Esophagus muscularis mucosa (tissue), 4 donors: ENCODE measurements around the gene SDK2. TPM values are rescaled to one million over a fixed set of nuclear protein-coding genes. Genes with fewer than 3 reads are reported as not detected.

ENCODE experiments used
- DNase-seq: peaks from one replicate; pipeline ENCODE4 v3.0.0-alpha.2; 2017; ENCODE audit errors: extremely low spot score
- H3K27ac ChIP-seq, 4 donors: fragments of 200-600 bp; sonication (generic); replicated peaks in 1 of 4; 1 replicate in 3 of 4; 2 replicates in 1 of 4; pipeline ENCODE4 v1.5.1; 2016 to 2019; ENCODE audit warnings: mild to moderate bottlenecking in 1 of 4
- H3K27me3 ChIP-seq, 4 donors: fragments of 200-600 bp; sonication (generic); one replicate each; pipeline versions ENCODE4 v1.5.1 to v1.6.0; 2016 to 2019
- H3K36me3 ChIP-seq, 4 donors: fragments of 200-600 bp; sonication (generic); one replicate each; pipeline ENCODE4 v1.5.1; 2016 to 2019
- H3K4me1 ChIP-seq, 4 donors: fragments of 200-600 bp; sonication (generic); one replicate each; pipeline ENCODE4 v1.5.1; 2016 to 2019
- H3K4me3 ChIP-seq, 4 donors: fragments of 200-600 bp; sonication (generic); 1 replicate in 2 of 4; 2 replicates in 2 of 4; pipeline ENCODE4 v1.5.1; 2016 to 2019; ENCODE audit warnings: mild to moderate bottlenecking in 4 of 4, moderate library complexity in 1 of 4
- H3K9me3 ChIP-seq, 4 donors: fragments of 200-600 bp; sonication (generic); 1 replicate in 3 of 4; 2 replicates in 1 of 4; pipeline ENCODE4 v1.5.1; 2016 to 2019
- CTCF ChIP-seq, 3 experiments: fragments of 200-600 bp in 2 of 3; fragments of 450-650 bp in 1 of 3; sonication (generic) in 2 of 3; IDR thresholded peaks; one replicate each; pipeline ENCODE4 v1.5.1; 2017 to 2019; ENCODE audit warnings: antibody characterized with exemption in 3 of 3, mild to moderate bottlenecking in 2 of 3, moderate library complexity in 1 of 3
- EP300 ChIP-seq: sonication (generic); formaldehyde crosslinking; IDR thresholded peaks from one replicate; pipeline ENCODE4 v1.6.1; 2017; ENCODE audit warnings: antibody characterized with exemption
- POLR2A ChIP-seq: fragments of 450-650 bp; IDR thresholded peaks from one replicate; pipeline ENCODE4 v1.6.1; 2017; ENCODE audit warnings: antibody characterized with exemption, moderate library complexity, mild to moderate bottlenecking, low read depth
- POLR2AphosphoS5 ChIP-seq, 2 donors: sonication (generic); formaldehyde crosslinking; IDR thresholded peaks; one replicate each; pipeline ENCODE4 v1.6.1; 2017; ENCODE audit warnings: antibody characterized with exemption in 2 of 2
- WGBS: methylation state at CpG from one replicate; pipeline ENCODE4 v1.1.5; 2018; 5-methylcytosine and 5-hydroxymethylcytosine counted together
- intact Hi-C: fragments of 100-400 bp; cut with DNase I; formaldehyde crosslinking; loops from one replicate; pipeline ENCODE4 v1.15.1; 2023
- total RNA-seq, 4 donors: library from RNA; depleted of rRNA; stranded (reverse); fragments of >200 nt; gene quantifications; one replicate each; pipeline versions ENCODE4 v1.1.0 to v1.2.1, GENCODE V29; 2016

Gene SDK2
- total RNA-seq, 4 donors from 2014 or later: 0.42 to 2.0 (median 1.2) TPM

GRCh38 chr17:73600103-73600871, 44.0 kb downstream of the SDK2 start:
- H3K27ac ChIP-seq: no peak overlapping the region
- intact Hi-C loops: no loop called here
- H3K36me3 ChIP-seq: no peaks in the 10 kb centered on the region
- DNase-seq: no peak
- WGBS: 76% methylated on average over 13 of the region's 16 CpGs
- TF ChIP-seq EP300 (no peak), POLR2A (no peak), POLR2AphosphoS5 (IDR thresholded peaks at IDR 0.05) (no peak), CTCF (IDR thresholded peaks at IDR 0.05) (no peak)
- peaks cover 0 to 13% (median 0%) of the 10 kb centered on the region in 4 donors for H3K27me3 ChIP-seq
- peaks cover 0 to 11% (median 3%) of the 10 kb centered on the region in 4 donors for H3K4me1 ChIP-seq
- H3K9me3 ChIP-seq: no peaks in the 10 kb centered on the region
- no peak overlapping the region for H3K4me3 ChIP-seq

GRCh38 chr17:73599599-73599998, 44.6 kb downstream of the SDK2 start:
- H3K27me3 ChIP-seq: peaks cover 0 to 13% (median 0%) of the 10 kb centered on the region in 4 donors
- H3K27ac ChIP-seq: no peak overlapping the region
- WGBS: 85% methylated on average over 3 of the region's 3 CpGs
- H3K4me3 ChIP-seq: no peak overlapping the region
- intact Hi-C loops: loop anchor here (10.0 kb wide), 1 partner anchor 65 kb away; no protein-coding TSS in a partner anchor
- H3K4me1 ChIP-seq: peaks cover 0 to 12% (median 4%) of the 10 kb centered on the region in 4 donors
- no peak for DNase-seq
- H3K9me3 ChIP-seq: no peaks in the 10 kb centered on the region
- no peaks in the 10 kb centered on the region for H3K36me3 ChIP-seq
- no peak for TF ChIP-seq POLR2A
- no peak for TF ChIP-seq POLR2AphosphoS5 (IDR thresholded peaks at IDR 0.05)
- no peak for TF ChIP-seq EP300
- TF ChIP-seq CTCF (IDR thresholded peaks at IDR 0.05): no peak

GRCh38 chr17:73598212-73598611, 46.0 kb downstream of the SDK2 start:
- peaks cover 0 to 7% (median 0%) of the 10 kb centered on the region in 4 donors for H3K27me3 ChIP-seq
- TF ChIP-seq POLR2A (no peak), POLR2AphosphoS5 (IDR thresholded peaks at IDR 0.05) (no peak), CTCF (IDR thresholded peaks at IDR 0.05) (no peak), EP300 (no peak)
- H3K4me3 ChIP-seq: no peak overlapping the region
- H3K27ac ChIP-seq: no peak overlapping the region
- H3K9me3 ChIP-seq: no peaks in the 10 kb centered on the region
- 77% methylated on average over 8 of the region's 13 CpGs for WGBS
- no peaks in the 10 kb centered on the region for H3K36me3 ChIP-seq
- intact Hi-C loops: loop anchor here (10.0 kb wide), 1 partner anchor 63 kb away; no protein-coding TSS in a partner anchor
- H3K4me1 ChIP-seq: peaks cover 0 to 12% (median 4%) of the 10 kb centered on the region in 4 donors
- no peak for DNase-seq

GRCh38 chr17:73595931-73596330, 48.3 kb downstream of the SDK2 start:
- no peak for TF ChIP-seq EP300
- no peak for TF ChIP-seq POLR2AphosphoS5 (IDR thresholded peaks at IDR 0.05)
- no peak for TF ChIP-seq CTCF (IDR thresholded peaks at IDR 0.05)
- no peak for TF ChIP-seq POLR2A
- Histone ChIP-seq H3K27ac (no peak overlapping the region), H3K4me3 (no peak overlapping the region), H3K4me1 (peaks cover 0 to 12% (median 4%) of the 10 kb centered on the region in 4 donors), H3K27me3 (peaks cover 0 to 2% (median 0%) of the 10 kb centered on the region in 4 donors), H3K36me3 (no peaks in the 10 kb centered on the region), H3K9me3 (no peaks in the 10 kb centered on the region)
- intact Hi-C loops: loop anchor here (10.0 kb wide), 1 partner anchor 61 kb away; no protein-coding TSS in a partner anchor
- WGBS: 82% methylated on average over 7 of the region's 7 CpGs
- no peak for DNase-seq
